ENCODE results near the gene P2RX6. TPM values are rescaled to one million over a fixed set of nuclear protein-coding genes. Genes with fewer than 3 reads are reported as not detected.

P2RX6 gene
- 0.50 to 0.93 TPM (median 0.72 TPM) in 5 replicates for total RNA-seq (2022; extraction: Qiagen RNA extraction)

DNA sequence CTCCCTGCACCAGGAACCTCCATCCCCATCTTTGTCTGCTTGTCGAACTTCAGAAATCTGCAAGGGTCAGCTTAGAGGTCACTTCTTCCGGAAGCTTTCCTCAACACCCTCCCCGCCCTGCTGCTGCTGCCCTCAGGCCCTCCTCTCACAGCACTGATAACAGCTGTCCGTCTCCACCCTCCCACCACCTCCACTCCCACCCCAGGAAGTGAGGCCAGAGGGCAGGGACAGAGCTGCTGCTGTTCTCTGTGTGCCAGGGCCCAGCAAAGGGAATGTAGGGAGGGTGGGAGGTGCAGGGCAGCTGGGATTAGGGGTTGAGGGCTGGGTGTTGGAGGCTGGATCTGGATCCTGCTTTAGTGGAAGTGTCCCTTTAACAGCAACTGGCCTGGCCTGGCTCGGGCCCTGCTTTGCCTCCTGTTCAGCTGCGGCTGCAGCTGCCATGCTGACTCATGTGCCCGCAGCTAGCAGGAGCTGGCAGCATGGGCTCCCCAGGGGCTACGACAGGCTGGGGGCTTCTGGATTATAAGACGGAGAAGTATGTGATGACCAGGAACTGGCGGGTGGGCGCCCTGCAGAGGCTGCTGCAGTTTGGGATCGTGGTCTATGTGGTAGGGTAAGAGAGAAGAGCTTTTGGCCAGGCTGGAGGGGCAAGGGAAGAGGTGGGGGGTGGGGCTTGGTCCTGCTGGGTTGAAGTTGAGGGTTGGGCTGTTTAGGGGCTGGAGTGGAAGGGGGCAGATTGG, at the start of gene P2RX6:
TSS of gene P2RX6 (plus strand) at position 440 of the 740 bp plus-strand sequence. CDS start at position 450, 10 bp downstream.

DNA sequence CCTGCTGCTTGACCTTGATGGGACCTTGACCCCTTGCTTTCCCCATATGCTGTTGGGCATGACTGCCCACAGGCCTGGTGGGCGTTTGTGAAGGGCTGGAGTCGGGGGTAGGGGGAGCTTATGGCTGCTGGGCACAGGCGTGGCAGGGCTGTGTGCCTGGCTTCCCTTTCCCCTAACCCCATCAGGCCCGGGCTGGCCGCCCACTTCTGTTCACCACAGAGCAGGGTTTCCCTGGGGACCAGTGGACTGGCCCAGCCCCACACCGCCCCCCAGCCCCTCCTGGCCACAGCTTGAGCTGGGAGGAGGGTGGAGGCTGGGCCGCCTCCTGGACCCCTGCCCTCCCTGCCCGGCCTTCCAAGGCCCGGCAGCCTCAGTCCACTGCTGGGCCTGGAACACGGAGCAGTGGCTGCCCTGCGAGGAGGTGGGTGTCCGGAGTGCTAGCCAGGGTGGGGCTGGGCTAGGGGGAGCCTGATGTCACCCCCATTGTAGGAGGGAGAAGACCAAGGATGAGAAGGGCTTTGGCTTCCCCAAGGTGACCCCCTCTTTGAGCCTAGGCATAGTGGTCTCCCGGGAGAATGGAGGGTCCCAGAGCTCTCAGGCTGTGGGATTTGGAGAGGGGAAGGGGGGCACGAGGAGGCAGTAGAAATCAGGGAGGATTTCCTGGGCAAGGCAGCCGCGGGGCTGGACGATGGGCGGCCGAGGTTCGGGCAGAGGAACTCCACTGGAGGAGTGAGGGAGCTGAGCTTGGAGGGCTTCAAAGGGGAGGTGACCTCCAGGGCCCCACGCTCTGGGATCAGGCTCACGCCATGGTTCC, 47.9 kb upstream of the P2RX6 start, which contains the start of gene AIFM3:
TSS of gene AIFM3 (plus strand) at position 373 of the 814 bp plus-strand sequence. CDS start 690 bp downstream, outside the sequence.

DNA sequence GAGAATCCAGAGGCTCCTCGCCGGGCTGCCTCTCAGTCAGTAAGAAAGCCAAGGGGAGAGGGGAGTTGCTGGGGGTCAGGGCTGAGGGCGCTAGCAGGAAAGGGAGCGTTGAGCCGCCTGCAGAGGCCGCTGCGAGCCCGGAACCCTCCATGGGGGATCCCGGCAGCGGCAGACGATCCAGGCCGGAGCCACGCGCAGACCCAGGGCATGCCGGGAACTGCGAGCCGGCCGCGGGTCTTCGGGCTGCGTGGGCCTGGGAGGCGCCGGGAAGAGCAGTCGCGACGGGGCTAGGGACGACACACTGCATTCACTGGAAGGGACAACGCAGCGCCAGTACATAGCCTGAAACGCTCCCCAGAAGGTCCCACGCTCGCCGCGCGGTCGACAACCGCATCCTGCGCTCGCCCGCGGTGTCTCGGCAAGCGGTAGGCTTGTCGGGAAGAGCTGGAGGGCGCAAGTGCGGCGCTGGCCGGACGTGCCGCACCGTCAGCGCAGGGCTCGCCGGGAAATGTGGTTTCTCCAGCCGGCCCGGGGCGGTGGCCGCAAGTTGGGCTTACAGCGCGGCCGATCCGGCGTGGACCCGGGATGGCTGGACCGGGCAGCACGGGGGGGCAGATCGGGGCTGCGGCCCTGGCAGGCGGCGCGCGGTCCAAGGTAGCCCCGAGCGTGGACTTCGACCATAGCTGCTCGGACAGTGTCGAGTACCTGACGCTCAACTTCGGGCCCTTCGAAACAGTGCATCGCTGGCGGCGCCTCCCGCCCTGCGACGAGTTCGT, 33.0 kb upstream of the P2RX6 start, which contains the start of gene LZTR1:
TSS of gene LZTR1 (plus strand) at position 511 of the 776 bp plus-strand sequence. CDS start at position 586, 75 bp downstream.

DNA sequence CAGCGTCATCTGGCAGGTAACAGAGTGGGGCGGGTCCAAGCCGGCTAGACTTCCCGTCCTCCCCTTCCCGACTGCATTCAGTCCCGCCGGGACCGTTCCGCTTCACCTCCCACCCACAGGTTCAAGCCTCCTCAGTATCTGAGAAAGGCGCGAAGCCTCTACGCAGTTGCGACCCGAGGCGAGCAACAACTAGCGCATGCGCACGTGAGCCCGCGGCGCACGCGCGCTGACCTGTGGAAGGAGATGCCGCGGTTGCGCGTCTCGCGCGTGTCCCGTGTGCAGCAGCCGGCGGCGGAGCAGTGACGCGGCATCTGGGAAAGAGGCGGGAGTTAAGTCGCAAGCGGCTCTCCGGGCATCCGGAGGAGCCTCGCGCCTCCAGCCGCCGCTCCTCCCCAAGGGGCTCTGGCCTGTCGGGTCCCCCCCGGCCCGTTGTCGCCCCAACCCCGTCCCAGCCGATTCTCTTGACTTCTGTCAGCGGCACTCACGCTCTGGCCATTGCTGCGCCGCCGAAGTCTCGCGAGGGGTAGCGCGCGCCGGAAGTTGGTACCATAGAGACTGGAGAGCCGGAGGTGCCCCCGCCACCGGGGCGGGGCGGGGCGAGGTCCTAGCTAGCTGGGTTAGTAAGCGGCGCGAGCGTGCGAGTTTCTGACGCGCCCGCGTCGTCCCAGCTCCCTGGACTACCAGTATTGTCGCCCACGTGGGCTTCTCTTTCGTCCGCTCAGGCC, 13.2 kb upstream of the P2RX6 start, which contains the start of gene THAP7:
TSS of gene THAP7 (minus strand) at position 518 of the 725 bp plus-strand sequence. CDS start at position 311, 207 bp downstream.

DNA sequence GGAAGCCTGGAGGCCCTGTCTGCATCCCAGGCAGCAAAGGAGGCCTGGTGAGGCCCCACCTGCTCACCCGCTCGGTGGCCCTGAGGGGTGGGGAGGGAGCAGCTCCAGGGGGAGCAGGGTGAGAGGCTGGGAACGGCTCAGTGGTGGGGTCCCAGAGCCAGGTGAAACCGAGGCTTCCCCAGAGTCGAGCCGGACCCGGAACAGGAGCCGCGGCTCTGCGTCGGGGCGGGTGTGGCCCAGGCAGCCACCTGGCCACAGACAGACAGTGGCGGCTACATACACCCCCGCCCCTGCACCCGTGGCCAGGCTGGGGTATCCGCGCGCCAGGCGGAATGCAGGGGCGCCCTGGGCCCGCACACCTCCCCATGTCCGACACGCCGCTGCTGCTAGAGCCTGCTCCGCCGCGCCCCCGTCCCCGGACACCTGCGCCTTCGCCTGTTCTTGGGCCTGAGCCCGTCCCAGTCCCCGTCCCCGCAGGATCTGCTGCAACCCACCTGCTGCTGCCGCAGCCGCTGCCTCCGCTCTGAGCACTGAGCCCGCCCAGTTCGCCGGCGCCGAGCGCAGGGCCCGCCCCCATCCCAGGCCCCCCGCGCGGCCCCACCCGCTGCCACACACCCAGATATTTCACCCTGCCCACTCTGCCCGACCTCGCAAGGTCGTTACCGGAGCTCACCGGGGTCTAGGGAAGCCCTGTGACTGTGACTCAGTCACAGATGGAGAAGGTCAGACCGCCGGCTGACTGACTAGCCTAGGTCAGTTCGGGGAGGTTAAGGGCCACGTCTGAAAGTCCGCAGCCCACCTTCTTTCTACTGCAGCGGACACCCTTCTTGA, 17.3 kb downstream of the P2RX6 start, which contains the start of gene SLC7A4:
TSS of gene SLC7A4 (minus strand) at position 525 of the 831 bp plus-strand sequence. CDS start 749 bp downstream, outside the sequence.

DNA sequence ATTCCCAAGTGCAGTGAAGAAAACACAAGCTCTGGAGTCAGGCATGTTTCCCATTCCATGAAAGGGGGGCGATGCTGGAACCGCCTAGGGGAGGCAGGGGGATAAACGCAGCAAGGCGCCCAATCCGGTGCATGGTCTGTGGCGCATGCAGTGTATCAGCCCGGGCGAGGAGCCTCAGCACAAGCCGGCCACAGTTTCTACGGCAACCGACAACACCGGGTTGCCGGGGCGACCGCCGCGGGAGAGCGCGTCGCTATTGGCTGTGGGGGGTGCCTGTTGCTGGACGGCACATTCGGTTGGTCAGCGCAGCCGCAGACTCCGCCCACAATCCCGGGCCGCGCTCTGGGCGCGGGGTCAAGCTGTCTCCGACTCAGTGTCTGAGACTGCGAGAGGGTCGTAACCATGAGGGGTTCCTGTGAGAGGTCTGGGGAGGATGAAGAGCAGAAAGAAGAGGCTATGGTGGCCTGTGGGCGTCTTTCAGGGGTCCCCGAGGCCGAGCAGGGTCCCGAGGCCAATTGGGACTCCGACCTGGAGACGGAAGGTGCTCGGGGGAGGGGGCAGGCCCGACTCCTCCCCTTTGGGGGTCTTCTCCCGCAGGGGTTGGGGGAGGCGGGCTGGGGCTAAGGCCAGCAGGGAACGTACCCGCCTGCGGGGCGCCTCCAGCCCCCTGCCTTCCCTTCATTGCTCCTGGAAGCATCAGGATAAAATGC, 30.8 kb downstream of the P2RX6 start, which contains the start of gene LRRC74B:
TSS of gene LRRC74B (plus strand) at position 362 of the 710 bp plus-strand sequence. CDS start at position 403, 41 bp downstream.

Other genes starting within 250 kb of the P2RX6 start
- not detected in 5 replicates for gene SERPIND1, start 241.1 kb upstream of the P2RX6 start, total RNA-seq (2022; extraction: Qiagen RNA extraction)
- 17.2 to 23.0 TPM (median 21.6 TPM) in 5 replicates for gene PI4KA, start 156.4 kb upstream of the P2RX6 start, total RNA-seq (2022; extraction: Qiagen RNA extraction)
- gene SNAP29, start 156.2 kb upstream of the P2RX6 start, total RNA-seq (2022; extraction: Qiagen RNA extraction) = 14.4 to 22.1 TPM (median 19.7 TPM) in 5 replicates
- 24.0 to 28.7 TPM (median 27.3 TPM) in 5 replicates for gene CRKL, start 97.8 kb upstream of the P2RX6 start, total RNA-seq (2022; extraction: Qiagen RNA extraction)
- gene AIFM3, start 47.9 kb upstream of the P2RX6 start, total RNA-seq (2022; extraction: Qiagen RNA extraction) = 1.9 to 3.5 TPM (median 3.0 TPM) in 5 replicates
- gene LZTR1, start 32.9 kb upstream of the P2RX6 start, total RNA-seq (2022; extraction: Qiagen RNA extraction) = 9.3 to 21.4 TPM (median 16.8 TPM) in 5 replicates
- 15.5 to 26.2 TPM (median 23.5 TPM) in 5 replicates for gene THAP7, start 13.0 kb upstream of the P2RX6 start, total RNA-seq (2022; extraction: Qiagen RNA extraction)
- gene SLC7A4, start 17.4 kb downstream of the P2RX6 start, total RNA-seq (2022; extraction: Qiagen RNA extraction) = not detected in 5 replicates
- gene LRRC74B, start 30.8 kb downstream of the P2RX6 start, total RNA-seq (2022; extraction: Qiagen RNA extraction) = 0.08 TPM in 1 of 5 replicates, not detected in the others